HCT116 (cell line): ENCODE results near the gene SH3GL1. TPM values are rescaled to one million over a fixed set of nuclear protein-coding genes. Genes with fewer than 3 reads are reported as not detected.

Source experiments
- ATAC-seq: fragments of 200-7000 bp; cut with Tn5 transposase; 2 replicates; pipeline ENCODE4 v1.9.1; 2020; ENCODE audit warnings: mild to moderate bottlenecking, moderate library complexity
- BruUV-seq: library from RNA; stranded (reverse); fragments of 400-500 nt; replicated peaks from 2 replicates; lab custom pipeline; 2021; lab: Mats Ljungman, UMichigan
- CTCF ChIA-PET: fragments of 300-600 bp; sonication (Branson Sonifier 250); formaldehyde crosslinking; loops from one replicate; lab custom pipeline; 2021; ENCODE audit warnings: antibody characterized with exemption; lab: Charles Lee
- POLR2A ChIA-PET: fragments of 300-600, 350-600 bp; sonication (Branson Sonifier 250); formaldehyde crosslinking; loops from one replicate; lab custom pipeline; 2021; ENCODE audit warnings: antibody characterized with exemption; lab: Charles Lee
- RAD21 ChIA-PET, 2 experiments: fragments of 300-600 bp; sonication (Branson Sonifier 250); formaldehyde crosslinking; loops; one replicate each; lab custom pipeline; 2023; ENCODE audit warnings: low total read pairs in 2 of 2; ENCODE audit not compliant: uncharacterized antibody in 2 of 2, unreplicated experiment in 2 of 2, low non-redundant PET in 1 of 2; lab: Charles Lee
- DNase-seq: peaks from one replicate; pipeline ENCODE4 v3.0.0-alpha.2; 2010; ENCODE audit warnings: low read depth, low spot score
- H2AFZ ChIP-seq: fragments of 200-600 bp; shearing (Covaris generic), sonication (generic); 2 replicates; pipeline ENCODE4 v1.6.1; 2017; ENCODE audit warnings: low read depth, mixed run types, mixed read lengths, antibody characterized with exemption, low read length; ENCODE audit not compliant: poor library complexity, severe bottlenecking
- H3K27ac ChIP-seq: 2 replicates; pipeline ENCODE4 v1.5.1; 2012; ENCODE audit warnings: low read depth, low read length
- H3K27me3 ChIP-seq: fragments of 200-600 bp; sonication (generic); 2 replicates; pipeline ENCODE4 v1.6.1; 2016; ENCODE audit warnings: mixed run types, low read length, mixed read lengths; ENCODE audit not compliant: insufficient read depth
- H3K36me3 ChIP-seq, 2 experiments: fragments of 200-500 bp in 1 of 2; fragments of 200-600 bp in 1 of 2; sonication (Bioruptor generic) in 1 of 2; sonication (generic) in 1 of 2; 2 replicates each; pipeline versions ENCODE4 v1.5.1 to v1.6.1; 2014 to 2016; ENCODE audit warnings: low read length in 2 of 2, inconsistent platforms in 1 of 2, mixed read lengths in 1 of 2, mixed run types in 1 of 2; ENCODE audit not compliant: insufficient read depth in 2 of 2, control insufficient read depth in 1 of 2
- H3K4me1 ChIP-seq, 2 experiments: fragments of 200-600 bp in 1 of 2; sonication (generic) in 1 of 2; 2 replicates each; pipeline versions ENCODE4 v1.5.1 to v1.6.1; 2012 to 2017; ENCODE audit warnings: low read length in 2 of 2, inconsistent platforms in 1 of 2, mild to moderate bottlenecking in 1 of 2, mixed read lengths in 1 of 2, mixed run types in 1 of 2, moderate library complexity in 1 of 2; ENCODE audit not compliant: insufficient read depth in 2 of 2, control insufficient read depth in 1 of 2
- H3K4me2 ChIP-seq: fragments of 200-600 bp; sonication (generic); 2 replicates; pipeline ENCODE4 v1.6.1; 2017; ENCODE audit warnings: mixed run types, low read length, mixed read lengths
- H3K4me3 ChIP-seq, 2 experiments: fragments of 200-600 bp in 1 of 2; sonication (generic) in 1 of 2; replicated peaks in 1 of 2; 2 replicates each; pipeline ENCODE4 v1.5.1; 2011 to 2016; ENCODE audit warnings: low read length in 2 of 2, control low read depth in 1 of 2, low read depth in 1 of 2, mild to moderate bottlenecking in 1 of 2, mixed read lengths in 1 of 2, mixed run types in 1 of 2
- H3K79me2 ChIP-seq: fragments of 200-600 bp; sonication (generic); 2 replicates; pipeline ENCODE4 v1.6.1; 2017; ENCODE audit warnings: mild to moderate bottlenecking, mixed run types, low read length, moderate library complexity, mixed read lengths; ENCODE audit not compliant: insufficient read depth
- H3K9ac ChIP-seq: fragments of 200-600 bp; sonication (generic); 2 replicates; pipeline ENCODE4 v1.6.1; 2016; ENCODE audit warnings: low read length, mixed read lengths
- H3K9me2 ChIP-seq: fragments of 200-600 bp; sonication (generic), shearing (Covaris generic); 2 replicates; pipeline ENCODE4 v1.6.1; 2017; ENCODE audit warnings: mixed run types, mild to moderate bottlenecking, moderate library complexity; ENCODE audit not compliant: insufficient read depth
- H3K9me3 ChIP-seq, 2 experiments: fragments of 200-500 bp in 1 of 2; fragments of 200-600 bp in 1 of 2; sonication (Bioruptor generic) in 1 of 2; sonication (generic) in 1 of 2; 2 replicates each; pipeline ENCODE4 v1.6.1; 2014 to 2017; ENCODE audit warnings: low read length in 2 of 2, mixed read lengths in 2 of 2, inconsistent platforms in 1 of 2, low read depth in 1 of 2, mild to moderate bottlenecking in 1 of 2, mixed run types in 1 of 2, moderate library complexity in 1 of 2; ENCODE audit not compliant: control insufficient read depth in 1 of 2, insufficient read depth in 1 of 2
- H4K20me1 ChIP-seq: fragments of 200-600 bp; sonication (generic), shearing (Covaris generic); 2 replicates; pipeline ENCODE4 v1.6.1; 2017; ENCODE audit warnings: mixed run types, mild to moderate bottlenecking, moderate library complexity; ENCODE audit not compliant: insufficient read depth
- CEBPB ChIP-seq: IDR thresholded peaks from 2 replicates; pipeline ENCODE4 v1.6.1; 2012; ENCODE audit warnings: low read depth
- EGR1 ChIP-seq: IDR thresholded peaks from 2 replicates; pipeline ENCODE4 v1.6.1; 2012; ENCODE audit warnings: low read depth
- ELF1 ChIP-seq: IDR thresholded peaks from 2 replicates; pipeline ENCODE4 v1.6.1; 2012; ENCODE audit warnings: low read depth, borderline replicate concordance
- EZH2phosphoT487 ChIP-seq: fragments of 200-600 bp; IDR thresholded peaks from 2 replicates; pipeline ENCODE4 v1.6.1; 2018; ENCODE audit warnings: antibody characterized with exemption, borderline replicate concordance
- POLR2A ChIP-seq: IDR thresholded peaks from 2 replicates; pipeline ENCODE4 v1.7.0; 2011; ENCODE audit warnings: borderline replicate concordance; ENCODE audit not compliant: insufficient read depth, insufficient read length; ENCODE audit errors: extremely low read depth
- POLR2AphosphoS5 ChIP-seq: IDR thresholded peaks from 2 replicates; pipeline ENCODE4 v1.6.1; 2011; ENCODE audit warnings: mild to moderate bottlenecking, low read depth, low read length, moderate library complexity
- RAD21 ChIP-seq: IDR thresholded peaks from 2 replicates; pipeline ENCODE4 v1.6.1; 2012; ENCODE audit warnings: low read depth, mild to moderate bottlenecking
- SIN3A ChIP-seq: IDR thresholded peaks from 2 replicates; pipeline ENCODE4 v1.6.1; 2012; ENCODE audit warnings: low read depth
- SP1 ChIP-seq: IDR thresholded peaks from 2 replicates; pipeline ENCODE4 v1.6.1; 2012; ENCODE audit warnings: low read depth
- SRF ChIP-seq: IDR thresholded peaks from 2 replicates; pipeline ENCODE4 v1.6.1; 2012; ENCODE audit warnings: low read depth
- TCF7L2 ChIP-seq: IDR thresholded peaks from 2 replicates; pipeline ENCODE4 v1.7.0; 2011; ENCODE audit warnings: borderline replicate concordance, inconsistent platforms; ENCODE audit not compliant: insufficient read depth, insufficient read length; ENCODE audit errors: extremely low read depth
- YY1 ChIP-seq: IDR thresholded peaks from 2 replicates; pipeline ENCODE4 v1.6.1; 2011; ENCODE audit warnings: low read length, low read depth, moderate library complexity, mild to moderate bottlenecking; ENCODE audit not compliant: insufficient replicate concordance; ENCODE audit errors: extremely low read depth
- ZFX ChIP-seq: fragments of 450-650 bp; IDR thresholded peaks from 2 replicates; pipeline ENCODE4 v1.6.1; 2017
- ZNF274 ChIP-seq: fragments of 200-500 bp; sonication (Bioruptor generic); IDR thresholded peaks from 2 replicates; pipeline ENCODE4 v1.6.1; 2014; ENCODE audit warnings: mild to moderate bottlenecking, low read depth, low read length, inconsistent platforms
- intact Hi-C: fragments of 100-400 bp; cut with micrococcal nuclease; formaldehyde crosslinking; loops from 2 replicates; pipeline ENCODE4 v1.10.0; 2022
- total RNA-seq: library from RNA; stranded (reverse); gene quantifications from one replicate; pipeline ENCODE4 v1.2.1, GENCODE V29; 2021; ENCODE audit not compliant: unreplicated experiment
- TF ChIP-seq, protein P1 (sequence below), 3 experiments: fragments of 200-600 bp in 1 of 3; sonication (generic) in 1 of 3; IDR thresholded peaks in 2 of 3; conservative IDR thresholded peaks in 1 of 3; 2 replicates each; pipeline ENCODE4 v1.5.1; 2012 to 2017; ENCODE audit warnings: low read depth in 2 of 3, low read length in 2 of 3, antibody characterized with exemption in 1 of 3, borderline replicate concordance in 1 of 3, control low read depth in 1 of 3, mild to moderate bottlenecking in 1 of 3, mixed read lengths in 1 of 3, mixed run types in 1 of 3, moderate library complexity in 1 of 3; ENCODE audit not compliant: insufficient read depth in 1 of 3
- TF ChIP-seq, protein P2 (sequence below): IDR thresholded peaks from 2 replicates; pipeline ENCODE4 v1.6.1; 2012; ENCODE audit warnings: low read depth
- TF ChIP-seq, protein P3 (sequence below): IDR thresholded peaks from 2 replicates; pipeline ENCODE4 v1.6.1; 2012
- TF ChIP-seq, protein P4 (sequence below): IDR thresholded peaks from 2 replicates; pipeline ENCODE4 v1.6.1; 2012
- TF ChIP-seq, protein P5 (sequence below): IDR thresholded peaks from 2 replicates; pipeline ENCODE4 v1.6.1; 2011; ENCODE audit warnings: mild to moderate bottlenecking, low read length, moderate library complexity; ENCODE audit not compliant: insufficient replicate concordance; ENCODE audit errors: extremely low read depth

The SH3GL1 gene
- total RNA-seq, 1 experiment from 2014 or later: 86.0 TPM

DNA sequence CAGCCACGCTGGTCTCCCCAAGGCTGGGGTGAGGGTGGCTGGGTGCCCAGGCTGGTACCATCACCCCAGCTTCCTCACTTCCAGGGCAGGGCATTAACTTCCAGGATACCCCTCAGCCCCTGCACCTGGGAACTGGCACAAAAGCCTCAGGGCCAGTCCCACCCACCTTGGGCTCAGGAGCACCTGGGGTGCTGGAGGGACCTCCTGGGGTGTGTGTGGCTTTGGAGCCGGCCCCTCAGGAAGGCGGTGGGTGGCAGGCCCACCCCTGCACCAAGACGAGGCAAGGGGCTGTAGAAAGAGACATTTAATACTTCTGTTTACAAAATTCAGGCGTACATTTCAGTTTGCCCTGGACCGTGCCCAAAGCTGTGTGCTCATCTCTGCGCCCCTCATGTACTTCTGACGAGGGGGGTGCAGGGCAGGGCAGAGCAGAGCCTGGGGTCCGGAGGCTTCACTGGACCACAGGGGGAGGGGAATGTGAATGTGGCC, 40.2 kb downstream of the SH3GL1 start:
- ChIA-PET CTCF (no interaction called here), POLR2A (no interaction called here), RAD21 (no interaction called here)
- no peak overlapping the region for H3K4me2 ChIP-seq
- H3K4me1 ChIP-seq: peaks cover 6 to 23% of the 10 kb centered on the region in 2 experiments; a peak in 3 of 4 replicates
- no peak overlapping the region for H3K9ac ChIP-seq
- TF ChIP-seq YY1 (no peak), ZNF274 (no peak), SIN3A (no peak), TCF7L2 (no peak), EZH2phosphoT487 (no peak), POLR2A (no peak), POLR2AphosphoS5 (no peak), SRF (no peak), CEBPB (no peak), SP1 (no peak), RAD21 (no peak), ELF1 (no peak), ZFX (no peak), EGR1 (no peak)
- TF ChIP-seq, protein P1, sequence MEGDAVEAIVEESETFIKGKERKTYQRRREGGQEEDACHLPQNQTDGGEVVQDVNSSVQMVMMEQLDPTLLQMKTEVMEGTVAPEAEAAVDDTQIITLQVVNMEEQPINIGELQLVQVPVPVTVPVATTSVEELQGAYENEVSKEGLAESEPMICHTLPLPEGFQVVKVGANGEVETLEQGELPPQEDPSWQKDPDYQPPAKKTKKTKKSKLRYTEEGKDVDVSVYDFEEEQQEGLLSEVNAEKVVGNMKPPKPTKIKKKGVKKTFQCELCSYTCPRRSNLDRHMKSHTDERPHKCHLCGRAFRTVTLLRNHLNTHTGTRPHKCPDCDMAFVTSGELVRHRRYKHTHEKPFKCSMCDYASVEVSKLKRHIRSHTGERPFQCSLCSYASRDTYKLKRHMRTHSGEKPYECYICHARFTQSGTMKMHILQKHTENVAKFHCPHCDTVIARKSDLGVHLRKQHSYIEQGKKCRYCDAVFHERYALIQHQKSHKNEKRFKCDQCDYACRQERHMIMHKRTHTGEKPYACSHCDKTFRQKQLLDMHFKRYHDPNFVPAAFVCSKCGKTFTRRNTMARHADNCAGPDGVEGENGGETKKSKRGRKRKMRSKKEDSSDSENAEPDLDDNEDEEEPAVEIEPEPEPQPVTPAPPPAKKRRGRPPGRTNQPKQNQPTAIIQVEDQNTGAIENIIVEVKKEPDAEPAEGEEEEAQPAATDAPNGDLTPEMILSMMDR (IDR thresholded peaks at IDR 0.05 in 2 of 3, conservative IDR thresholded peaks at IDR 0.05 in 1 of 3; ENCODE audit: borderline replicate concordance in 1 of 3, insufficient read depth in 1 of 3, low read depth in 2 of 3, low read length in 2 of 3): no peak
- TF ChIP-seq, protein P2, sequence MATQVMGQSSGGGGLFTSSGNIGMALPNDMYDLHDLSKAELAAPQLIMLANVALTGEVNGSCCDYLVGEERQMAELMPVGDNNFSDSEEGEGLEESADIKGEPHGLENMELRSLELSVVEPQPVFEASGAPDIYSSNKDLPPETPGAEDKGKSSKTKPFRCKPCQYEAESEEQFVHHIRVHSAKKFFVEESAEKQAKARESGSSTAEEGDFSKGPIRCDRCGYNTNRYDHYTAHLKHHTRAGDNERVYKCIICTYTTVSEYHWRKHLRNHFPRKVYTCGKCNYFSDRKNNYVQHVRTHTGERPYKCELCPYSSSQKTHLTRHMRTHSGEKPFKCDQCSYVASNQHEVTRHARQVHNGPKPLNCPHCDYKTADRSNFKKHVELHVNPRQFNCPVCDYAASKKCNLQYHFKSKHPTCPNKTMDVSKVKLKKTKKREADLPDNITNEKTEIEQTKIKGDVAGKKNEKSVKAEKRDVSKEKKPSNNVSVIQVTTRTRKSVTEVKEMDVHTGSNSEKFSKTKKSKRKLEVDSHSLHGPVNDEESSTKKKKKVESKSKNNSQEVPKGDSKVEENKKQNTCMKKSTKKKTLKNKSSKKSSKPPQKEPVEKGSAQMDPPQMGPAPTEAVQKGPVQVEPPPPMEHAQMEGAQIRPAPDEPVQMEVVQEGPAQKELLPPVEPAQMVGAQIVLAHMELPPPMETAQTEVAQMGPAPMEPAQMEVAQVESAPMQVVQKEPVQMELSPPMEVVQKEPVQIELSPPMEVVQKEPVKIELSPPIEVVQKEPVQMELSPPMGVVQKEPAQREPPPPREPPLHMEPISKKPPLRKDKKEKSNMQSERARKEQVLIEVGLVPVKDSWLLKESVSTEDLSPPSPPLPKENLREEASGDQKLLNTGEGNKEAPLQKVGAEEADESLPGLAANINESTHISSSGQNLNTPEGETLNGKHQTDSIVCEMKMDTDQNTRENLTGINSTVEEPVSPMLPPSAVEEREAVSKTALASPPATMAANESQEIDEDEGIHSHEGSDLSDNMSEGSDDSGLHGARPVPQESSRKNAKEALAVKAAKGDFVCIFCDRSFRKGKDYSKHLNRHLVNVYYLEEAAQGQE: no peak
- TF ChIP-seq, protein P3, sequence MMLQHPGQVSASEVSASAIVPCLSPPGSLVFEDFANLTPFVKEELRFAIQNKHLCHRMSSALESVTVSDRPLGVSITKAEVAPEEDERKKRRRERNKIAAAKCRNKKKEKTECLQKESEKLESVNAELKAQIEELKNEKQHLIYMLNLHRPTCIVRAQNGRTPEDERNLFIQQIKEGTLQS: no peak
- TF ChIP-seq, protein P4, sequence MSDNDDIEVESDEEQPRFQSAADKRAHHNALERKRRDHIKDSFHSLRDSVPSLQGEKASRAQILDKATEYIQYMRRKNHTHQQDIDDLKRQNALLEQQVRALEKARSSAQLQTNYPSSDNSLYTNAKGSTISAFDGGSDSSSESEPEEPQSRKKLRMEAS: no peak
- TF ChIP-seq, protein P5, sequence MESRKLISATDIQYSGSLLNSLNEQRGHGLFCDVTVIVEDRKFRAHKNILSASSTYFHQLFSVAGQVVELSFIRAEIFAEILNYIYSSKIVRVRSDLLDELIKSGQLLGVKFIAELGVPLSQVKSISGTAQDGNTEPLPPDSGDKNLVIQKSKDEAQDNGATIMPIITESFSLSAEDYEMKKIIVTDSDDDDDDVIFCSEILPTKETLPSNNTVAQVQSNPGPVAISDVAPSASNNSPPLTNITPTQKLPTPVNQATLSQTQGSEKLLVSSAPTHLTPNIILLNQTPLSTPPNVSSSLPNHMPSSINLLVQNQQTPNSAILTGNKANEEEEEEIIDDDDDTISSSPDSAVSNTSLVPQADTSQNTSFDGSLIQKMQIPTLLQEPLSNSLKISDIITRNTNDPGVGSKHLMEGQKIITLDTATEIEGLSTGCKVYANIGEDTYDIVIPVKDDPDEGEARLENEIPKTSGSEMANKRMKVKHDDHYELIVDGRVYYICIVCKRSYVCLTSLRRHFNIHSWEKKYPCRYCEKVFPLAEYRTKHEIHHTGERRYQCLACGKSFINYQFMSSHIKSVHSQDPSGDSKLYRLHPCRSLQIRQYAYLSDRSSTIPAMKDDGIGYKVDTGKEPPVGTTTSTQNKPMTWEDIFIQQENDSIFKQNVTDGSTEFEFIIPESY: no peak
- H4K20me1 ChIP-seq: no peaks in the 10 kb centered on the region
- intact Hi-C loops: loop anchor here (5.0 kb wide), 1 partner anchor 42 kb away; the partner anchor contains the start of genes CHAF1A and SH3GL1
- H3K36me3 ChIP-seq: peaks cover 5 to 11% of the 10 kb centered on the region in 2 experiments; a peak in 2 of 4 replicates
- BruUV-seq: no TSS peak
- ATAC-seq (no peak), DNase-seq (no peak)
- H3K27me3 ChIP-seq: no peaks in the 10 kb centered on the region
- H3K9me2 ChIP-seq: no peaks in the 10 kb centered on the region
- no peaks in the 10 kb centered on the region for H3K9me3 ChIP-seq
- H2AFZ ChIP-seq: no peak overlapping the region
- no peaks in the 10 kb centered on the region for H3K79me2 ChIP-seq
- H3K4me3 ChIP-seq: no peak overlapping the region
- peak overlapping the region; percentile 47 for H3K27ac ChIP-seq
